H1 (cell line): Measurements from ENCODE around the gene CD163. TPM values are rescaled to one million over a fixed set of nuclear protein-coding genes. Genes with fewer than 3 reads are reported as not detected.

Experiments
- CTCF ChIA-PET: fragments of 300-600 bp; sonication (Branson Sonifier 250); formaldehyde crosslinking; loops from one replicate; lab custom pipeline; 2021; ENCODE audit not compliant: partially characterized antibody; lab: Charles Lee
- POLR2A ChIA-PET: fragments of 300-600 bp; sonication (Branson Sonifier 250); formaldehyde crosslinking; loops from one replicate; lab custom pipeline; 2021; ENCODE audit warnings: inconsistent platforms; ENCODE audit not compliant: partially characterized antibody; lab: Charles Lee
- DNase-seq, 2 experiments: peaks; one replicate each; pipeline versions ENCODE4 v3.0.0 to v3.0.0-alpha.2; 2010 to 2022; ENCODE audit warnings: low spot score in 2 of 2, low read depth in 1 of 2, mixed read lengths in 1 of 2
- FAIRE-seq: peaks from 2 replicates; lab custom pipeline; 2011; peaks lifted over from hg19 to GRCh38; lab: Jason Lieb, UNC
- H2AFZ ChIP-seq: 2 replicates; pipeline ENCODE4 v1.8.1; 2012; ENCODE audit warnings: low read length, inconsistent platforms
- H2AK5ac ChIP-seq: 2 replicates; pipeline ENCODE4 v1.6.1; 2013; ENCODE audit warnings: low read depth, low read length
- H2BK120ac ChIP-seq: replicated peaks from 2 replicates; pipeline ENCODE3; 2013; ENCODE audit warnings: low read depth, low read length, inconsistent platforms
- H2BK12ac ChIP-seq: 2 replicates; pipeline ENCODE4 v1.6.1; 2013; ENCODE audit warnings: low read depth, low read length
- H2BK15ac ChIP-seq: 2 replicates; pipeline ENCODE4 v1.6.1; 2013; ENCODE audit warnings: low read length
- H2BK20ac ChIP-seq: 2 replicates; pipeline ENCODE4 v1.6.1; 2013; ENCODE audit warnings: low read length
- H2BK5ac ChIP-seq: 2 replicates; pipeline ENCODE4 v1.6.1; 2013; ENCODE audit warnings: low read depth, low read length
- H3K14ac ChIP-seq: 2 replicates; pipeline ENCODE4 v1.6.1; 2013; ENCODE audit warnings: inconsistent platforms; ENCODE audit not compliant: insufficient read length
- H3K18ac ChIP-seq: 2 replicates; pipeline ENCODE4 v1.6.1; 2013; ENCODE audit warnings: low read length; ENCODE audit errors: extremely low read depth
- H3K23ac ChIP-seq: 2 replicates; pipeline ENCODE4 v1.6.1; 2013; ENCODE audit warnings: inconsistent platforms; ENCODE audit not compliant: insufficient read length
- H3K23me2 ChIP-seq: 2 replicates; pipeline ENCODE4 v1.6.1; 2013; ENCODE audit warnings: low read depth, low read length
- H3K27ac ChIP-seq: 2 replicates; pipeline ENCODE4 v1.6.1; 2011; ENCODE audit warnings: low read depth, low read length, inconsistent platforms
- H3K27me3 ChIP-seq, 4 experiments: replicated peaks in 1 of 4; 1 replicate in 1 of 4; 2 replicates in 3 of 4; pipeline versions ENCODE4 v1.6.1 to v1.8.1; 2011 to 2013; ENCODE audit warnings: low read length in 3 of 4, mild to moderate bottlenecking in 3 of 4, inconsistent platforms in 2 of 4, mixed read lengths in 2 of 4, moderate library complexity in 1 of 4; ENCODE audit not compliant: control insufficient read depth in 3 of 4, insufficient read depth in 3 of 4; ENCODE audit errors: extremely low read depth in 1 of 4
- H3K36me3 ChIP-seq, 4 experiments: 2 replicates each; pipeline versions ENCODE4 v1.6.1 to v1.8.1; 2011 to 2013; ENCODE audit warnings: mild to moderate bottlenecking in 4 of 4, low read length in 3 of 4, moderate library complexity in 2 of 4, control low read depth in 1 of 4, inconsistent platforms in 1 of 4; ENCODE audit not compliant: insufficient read depth in 4 of 4, control insufficient read depth in 2 of 4
- H3K4ac ChIP-seq: replicated peaks from 2 replicates; pipeline ENCODE3; 2013; ENCODE audit warnings: low read length, low read depth, mixed read lengths, inconsistent platforms; ENCODE audit not compliant: insufficient read length
- H3K4me1 ChIP-seq, 4 experiments: replicated peaks in 1 of 4; 1 replicate in 1 of 4; 2 replicates in 3 of 4; pipeline versions ENCODE4 v1.6.1 to v1.8.1; 2011 to 2013; ENCODE audit warnings: low read length in 3 of 4, inconsistent platforms in 2 of 4, mixed read lengths in 1 of 4; ENCODE audit not compliant: insufficient read depth in 4 of 4, control insufficient read depth in 3 of 4
- H3K4me2 ChIP-seq, 2 experiments: 2 replicates each; pipeline versions ENCODE4 v1.6.1 to v1.8.1; 2011 to 2013; ENCODE audit warnings: low read depth in 2 of 2, low read length in 2 of 2, control low read depth in 1 of 2, inconsistent platforms in 1 of 2, mild to moderate bottlenecking in 1 of 2; ENCODE audit not compliant: insufficient read depth in 1 of 2
- H3K4me3 ChIP-seq, 4 experiments: fragments of 200-600, 300-600 bp in 1 of 4; sonication (generic), shearing (Covaris generic), sonication (Bioruptor Twin) in 1 of 4; 2 replicates each; pipeline versions ENCODE4 v1.5.1 to v1.8.1; 2011 to 2016; ENCODE audit warnings: low read length in 4 of 4, low read depth in 3 of 4, control low read depth in 2 of 4, inconsistent platforms in 2 of 4, mild to moderate bottlenecking in 2 of 4, mixed read lengths in 1 of 4, moderate library complexity in 1 of 4; ENCODE audit not compliant: insufficient read depth in 2 of 4; ENCODE audit errors: extremely low read depth in 1 of 4
- H3K56ac ChIP-seq: replicated peaks from 2 replicates; pipeline ENCODE3; 2013; ENCODE audit warnings: low read depth, mild to moderate bottlenecking, mixed read lengths, low read length, inconsistent platforms; ENCODE audit not compliant: insufficient read length
- H3K79me1 ChIP-seq: 2 replicates; pipeline ENCODE4 v1.6.1; 2013; ENCODE audit warnings: low read depth, low read length, control low read depth
- H3K79me2 ChIP-seq, 2 experiments: 2 replicates each; pipeline versions ENCODE4 v1.6.1 to v1.8.1; 2012 to 2013; ENCODE audit warnings: low read length in 2 of 2, mild to moderate bottlenecking in 2 of 2, inconsistent platforms in 1 of 2; ENCODE audit not compliant: insufficient read depth in 2 of 2, control insufficient read depth in 1 of 2
- H3K9ac ChIP-seq, 4 experiments: replicated peaks in 1 of 4; 1 replicate in 1 of 4; 2 replicates in 3 of 4; pipeline versions ENCODE4 v1.6.1 to v1.8.1; 2011 to 2013; ENCODE audit warnings: low read depth in 3 of 4, low read length in 3 of 4, control low read depth in 2 of 4, mild to moderate bottlenecking in 2 of 4, moderate library complexity in 2 of 4, inconsistent platforms in 1 of 4; ENCODE audit errors: extremely low read depth in 1 of 4
- H3K9me3 ChIP-seq, 2 experiments: 2 replicates each; pipeline versions ENCODE4 v1.6.1 to v1.8.1; 2012 to 2013; ENCODE audit warnings: mild to moderate bottlenecking in 2 of 2, moderate library complexity in 2 of 2, control low read depth in 1 of 2, inconsistent platforms in 1 of 2, low read depth in 1 of 2, low read length in 1 of 2, mixed read lengths in 1 of 2; ENCODE audit not compliant: insufficient read depth in 2 of 2
- H4K20me1 ChIP-seq, 2 experiments: replicated peaks in 1 of 2; 2 replicates each; pipeline versions ENCODE3 to v1.8.1; 2011 to 2013; ENCODE audit warnings: inconsistent platforms in 2 of 2, low read length in 2 of 2, mild to moderate bottlenecking in 1 of 2; ENCODE audit not compliant: insufficient read depth in 2 of 2, control insufficient read depth in 1 of 2
- H4K5ac ChIP-seq: 2 replicates; pipeline ENCODE4 v1.6.1; 2013; ENCODE audit warnings: low read length, low read depth, mixed read lengths, inconsistent platforms; ENCODE audit not compliant: insufficient read length
- H4K8ac ChIP-seq: 2 replicates; pipeline ENCODE4 v1.8.0; 2013; ENCODE audit warnings: mild to moderate bottlenecking, moderate library complexity, low read length, inconsistent platforms; ENCODE audit not compliant: insufficient read depth; ENCODE audit errors: extremely low read depth
- H4K91ac ChIP-seq: replicated peaks from 2 replicates; pipeline ENCODE3; 2013; ENCODE audit warnings: low read length, mixed read lengths, inconsistent platforms; ENCODE audit not compliant: insufficient read length
- ASH2L ChIP-seq: fragments of 200-600, 300-600 bp; sonication (generic); IDR thresholded peaks from one replicate; pipeline ENCODE4 v1.7.1; 2017; ENCODE audit warnings: low read length
- ATF2 ChIP-seq: IDR thresholded peaks from 2 replicates; pipeline ENCODE4 v1.6.1; 2012; ENCODE audit warnings: low read length, inconsistent platforms
- BACH1 ChIP-seq: IDR thresholded peaks from 2 replicates; pipeline ENCODE4 v1.6.1; 2012; ENCODE audit warnings: low read length, improper control_type of control experiment
- CBX8 ChIP-seq: fragments of 300-800, 300-1000 bp; sonication (generic); IDR thresholded peaks from 2 replicates; pipeline ENCODE4 v1.7.1; 2016; ENCODE audit warnings: low read depth, low read length, borderline replicate concordance
- EGR1 ChIP-seq: IDR thresholded peaks from 2 replicates; pipeline ENCODE4 v1.6.1; 2011; ENCODE audit warnings: low read depth, low read length, borderline replicate concordance
- GTF2F1 ChIP-seq: IDR thresholded peaks from 2 replicates; pipeline ENCODE4 v1.6.1; 2012; ENCODE audit warnings: low read depth, low read length, improper control_type of control experiment, borderline replicate concordance
- KDM1A ChIP-seq: fragments of 200-600, 300-600 bp; sonication (generic); IDR thresholded peaks from 2 replicates; pipeline ENCODE4 v1.7.1; 2016; ENCODE audit warnings: mild to moderate bottlenecking, low read length, borderline replicate concordance
- RAD21 ChIP-seq, 2 experiments: IDR thresholded peaks in 1 of 2; conservative IDR thresholded peaks in 1 of 2; 2 replicates each; pipeline ENCODE4 v1.6.1; 2011; ENCODE audit warnings: low read depth in 2 of 2, low read length in 2 of 2, improper control_type of control experiment in 1 of 2, inconsistent platforms in 1 of 2, mild to moderate bottlenecking in 1 of 2, moderate library complexity in 1 of 2
- SAP30 ChIP-seq: fragments of 300-600 bp; sonication (generic); IDR thresholded peaks from 2 replicates; pipeline ENCODE4 v1.7.1; 2012; ENCODE audit warnings: low read length, moderate library complexity, mild to moderate bottlenecking, inconsistent platforms; ENCODE audit not compliant: insufficient read depth, insufficient replicate concordance
- TAF1 ChIP-seq: IDR thresholded peaks from 2 replicates; pipeline ENCODE4 v1.6.1; 2011; ENCODE audit warnings: mild to moderate bottlenecking, low read depth, low read length
- TCF12 ChIP-seq: IDR thresholded peaks from 2 replicates; pipeline ENCODE4 v1.6.1; 2011; ENCODE audit warnings: low read depth, mild to moderate bottlenecking, low read length
- YY1 ChIP-seq: IDR thresholded peaks from 2 replicates; pipeline ENCODE4 v1.6.1; 2011; ENCODE audit warnings: low read depth, mild to moderate bottlenecking, low read length
- WGBS, 2 experiments: shearing (Covaris generic) in 1 of 2; methylation state at CpG; one replicate each; pipeline versions ENCODE4 v1.1.6 to v1.1.7; 2013 to 2015; ENCODE audit warnings: low lambda C conversion rate in 2 of 2, mixed read lengths in 2 of 2, inconsistent platforms in 1 of 2, low coverage in 1 of 2, missing lambda C conversion rate in 1 of 2; ENCODE audit not compliant: insufficient replicate concordance in 2 of 2, insufficient coverage in 1 of 2, insufficient read length in 1 of 2; ENCODE audit errors: extremely low coverage in 1 of 2, missing lambda C conversion rate in 1 of 2; 5-methylcytosine and 5-hydroxymethylcytosine counted together
- polyA plus RNA-seq, 7 experiments: library from polyadenylated mRNA; depleted of rRNA in 3 of 7; stranded (reverse) in 5 of 7; unstranded in 2 of 7; fragments of >200 nt in 5 of 7; fragments of 200-250 nt in 2 of 7; gene quantifications; 1 replicate in 5 of 7; 2 replicates in 1 of 7; 4 replicates in 1 of 7; pipeline versions ENCODE4 v1.2.1 to v1.2.3, GENCODE V29; 2011 to 2013; ENCODE audit warnings: missing spikeins in 2 of 7, mixed read lengths in 2 of 7
- total RNA-seq: library from RNA; stranded (reverse); fragmentation: NEBNext Ultra II Directional; extraction: Animal tissue kit (Norgen Biotek cat#: 25700); gene quantifications from 2 replicates; pipeline ENCODE4 v1.2.1, GENCODE V29; 2021

Gene CD163
- total and polyA plus RNA-seq, 2 of the 8 experiments (the other 6 are each of a cell fraction or from before 2014, with no cell fraction given), result 0.02 TPM; not detected in 1

DNA sequence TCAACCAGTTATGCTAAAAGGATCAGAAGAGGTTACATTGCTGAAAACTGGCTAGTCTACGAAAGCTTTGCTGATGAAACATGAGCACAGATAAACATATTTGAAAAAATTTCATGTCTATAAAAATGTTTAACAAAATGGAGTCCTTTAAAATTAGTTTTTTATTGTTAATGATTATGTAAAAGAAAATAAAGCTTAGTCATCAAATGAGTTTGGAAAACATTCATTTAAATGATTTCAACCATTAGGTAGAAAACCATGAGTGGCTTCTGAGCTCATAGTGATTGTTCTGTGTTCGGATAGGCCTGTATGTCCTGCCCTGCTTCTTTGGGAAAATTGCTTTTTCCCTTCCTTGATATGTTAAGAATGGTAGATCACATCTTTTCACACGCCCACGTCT lies 59.0 kb downstream of the CD163 start:
- Histone ChIP-seq H3K4me3 (no peak overlapping the region), H3K4me2 (no peak overlapping the region), H3K18ac (no peak overlapping the region), H3K27me3 (no peaks in the 10 kb centered on the region; a peak in 1 of 7 replicates), H3K9me3 (no peaks in the 10 kb centered on the region), H2AFZ (no peak overlapping the region), H3K79me1 (no peaks in the 10 kb centered on the region), H2BK15ac (no peak overlapping the region), H3K14ac (no peak overlapping the region), H2BK20ac (no peak overlapping the region), H2AK5ac (no peak overlapping the region), H3K4me1 (0 out of 7 replicates have a peak, but pooled peaks cover 0 to 2% (median 0%) of the 10 kb centered on the region in 4 experiments), H2BK5ac (no peak overlapping the region), H3K4ac (no peak overlapping the region), H2BK12ac (no peak overlapping the region), H3K36me3 (no peaks in the 10 kb centered on the region), H3K79me2 (no peaks in the 10 kb centered on the region), H4K20me1 (no peaks in the 10 kb centered on the region), H3K56ac (no peak overlapping the region), H3K9ac (no peak overlapping the region), H4K5ac (no peak overlapping the region), H4K8ac (no peak overlapping the region), H3K23me2 (no peaks in the 10 kb centered on the region), H3K23ac (no peak overlapping the region), H4K91ac (no peak overlapping the region), H2BK120ac (no peak overlapping the region), H3K27ac (no peak overlapping the region)
- ChIA-PET POLR2A (no interaction called here), CTCF (interaction anchor here (1.3 kb wide), 1 partner anchor 11 kb away, joined by 4 read pairs; no protein-coding TSS in a partner anchor)
- DNase-seq (no peak), FAIRE-seq (no peak)
- 88% methylated on average over 4 of the region's 4 CpGs; no CpG with 5 or more reads in 1 of the 2 experiments for WGBS, 2 experiments
- TF ChIP-seq TCF12 (no peak), ATF2 (no peak), YY1 (no peak), GTF2F1 (no peak), ASH2L (no peak), CBX8 (no peak), RAD21 (IDR thresholded peaks at IDR 0.05 in 1 of 2, conservative IDR thresholded peaks at IDR 0.05 in 1 of 2; ENCODE audit: low read depth in 2 of 2, low read length in 2 of 2) (no peak), TAF1 (no peak), SAP30 (no peak), EGR1 (no peak), BACH1 (no peak), KDM1A (no peak)
